Omental fat pad (tissue), 4 donors: Measurements from ENCODE around the gene KCNA4. TPM values are rescaled to one million over a fixed set of nuclear protein-coding genes. Genes with fewer than 3 reads are reported as not detected.
"Not testable (repeated sequence)": the region's sequence is repeated elsewhere in the genome, so short reads cannot be mapped to it uniquely, and the experiment has no call there.

Source experiments
- ATAC-seq: fragments of 150-250 bp; one replicate; pipeline ENCODE4 v1.9.1; 2016; ENCODE audit warnings: mild to moderate bottlenecking, moderate library complexity; ENCODE audit not compliant: low FRiP score
- DNase-seq: peaks from one replicate; pipeline ENCODE4 v3.0.0-alpha.2; 2019; ENCODE audit warnings: low spot score
- CTCF ChIP-seq, 3 donors: fragments of 450-650 bp; IDR thresholded peaks; one replicate each; pipeline ENCODE4 v1.5.1; 2016 to 2017; ENCODE audit warnings: antibody characterized with exemption in 3 of 3, mild to moderate bottlenecking in 3 of 3, moderate library complexity in 2 of 3
- total RNA-seq, 4 donors: library from RNA; depleted of rRNA; stranded (reverse); fragments of >200 nt; gene quantifications; one replicate each; pipeline ENCODE4 v1.1.0, GENCODE V29; 2016

The KCNA4 gene
- total RNA-seq, 4 donors from 2014 or later = 3.0 to 15.9 (median 5.2) TPM; not detected in 1

DNA sequence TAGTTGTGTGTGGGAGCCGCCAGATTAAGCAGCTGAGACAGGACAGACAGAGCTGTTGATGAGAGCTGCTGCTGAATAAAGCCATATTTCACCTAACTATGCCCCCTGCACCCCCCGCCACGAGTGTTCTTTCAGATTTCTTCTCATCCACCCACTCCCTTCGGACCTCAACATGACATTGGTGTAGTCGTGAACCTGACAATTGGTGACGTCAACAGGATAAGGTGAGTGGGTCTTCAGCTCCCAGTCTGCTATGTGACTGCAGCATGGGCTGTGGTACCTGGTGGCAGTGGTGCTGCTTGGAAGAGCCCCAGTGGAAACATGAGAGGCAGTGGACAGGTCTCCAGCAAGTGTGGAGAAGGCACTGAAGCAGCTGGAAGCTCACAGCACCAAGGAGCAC lies 28.3 kb upstream of the KCNA4 start:
- DNase-seq (no peak), ATAC-seq (no peak)
- no peak for TF ChIP-seq CTCF (IDR thresholded peaks at IDR 0.05)

- DNase-seq (no peak), ATAC-seq (no peak)
These were observed 24.3 kb upstream of the KCNA4 start for GRCh38 chr11:30041171-30041570.

GRCh38 chr11:30034746-30035145 lies 17.9 kb upstream of the KCNA4 start:
- ATAC-seq, DNase-seq: not testable (repeated sequence)

More at GRCh38 chr11:30041171-30041570, 24.3 kb upstream of the KCNA4 start:
- TF ChIP-seq CTCF (IDR thresholded peaks at IDR 0.05) = no peak

- ATAC-seq = not testable (repeated sequence)
These were observed 17.3 kb upstream of the KCNA4 start for GRCh38 chr11:30034166-30034565.

GRCh38 chr11:30025396-30026139 lies 8.7 kb upstream of the KCNA4 start:
- ATAC-seq (no peak), DNase-seq (no peak)
- TF ChIP-seq CTCF (IDR thresholded peaks at IDR 0.05) = no peak

More at GRCh38 chr11:30034166-30034565, 17.3 kb upstream of the KCNA4 start:
- DNase-seq = not testable (repeated sequence)

GRCh38 chr11:30023074-30023473 lies 6.2 kb upstream of the KCNA4 start:
- DNase-seq (no peak), ATAC-seq (no peak)
- TF ChIP-seq CTCF (IDR thresholded peaks at IDR 0.05) = no peak

DNA sequence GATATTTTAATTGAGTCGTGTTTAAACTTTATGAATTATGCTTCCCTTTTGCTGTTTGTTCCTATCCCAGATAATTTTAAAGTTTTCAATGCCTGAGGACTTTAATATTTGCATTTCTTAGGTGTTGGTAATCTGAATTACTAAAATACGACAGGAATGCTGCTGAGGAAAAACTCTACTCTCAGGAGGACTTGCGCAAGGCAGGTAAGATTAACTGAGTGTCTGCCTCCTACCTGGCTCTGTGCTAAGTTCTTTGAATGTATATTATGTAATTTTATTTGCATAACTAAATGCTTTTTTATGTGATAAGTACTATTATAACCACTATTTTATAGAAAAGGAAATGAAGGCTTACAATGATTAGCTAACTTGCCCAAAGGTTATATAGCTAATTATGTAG lies 2.7 kb upstream of the KCNA4 start:
- ATAC-seq (no peak), DNase-seq (no peak)
- no peak for TF ChIP-seq CTCF (IDR thresholded peaks at IDR 0.05)

- TF ChIP-seq CTCF (IDR thresholded peaks at IDR 0.05) = no peak
- no peak for DNase-seq
- ATAC-seq = no peak
These were observed 1.7 kb upstream of the KCNA4 start for GRCh38 chr11:30018495-30018894.
